NCI-H1092 (cell line): ENCODE measurements around the gene LRRC14B.
"Not testable (repeated sequence)": the region's sequence is repeated elsewhere in the genome, so short reads cannot be mapped to it uniquely, and the experiment has no call there.

ENCODE experiments used
- DNase-seq: peaks from one replicate; lab custom pipeline; 2025; lab: John Stamatoyannopoulos, UW

The LRRC14B gene

GRCh38 chr5:160921-161802 lies 30.1 kb upstream of the LRRC14B start:
- DNase-seq, result no peak

- no peak for DNase-seq
These were observed 29.5 kb upstream of the LRRC14B start for GRCh38 chr5:161803-162110.

- no peak for DNase-seq
These were observed 29.1 kb upstream of the LRRC14B start for GRCh38 chr5:162190-162564.

GRCh38 chr5:162565-163337 lies 28.5 kb upstream of the LRRC14B start:
- no peak for DNase-seq

- DNase-seq, result no peak
These were observed 28.0 kb upstream of the LRRC14B start for GRCh38 chr5:163338-163620.

GRCh38 chr5:163841-164240 lies 27.5 kb upstream of the LRRC14B start:
- no peak for DNase-seq

- no peak for DNase-seq
These were observed 27.1 kb upstream of the LRRC14B start for GRCh38 chr5:164244-164643.

GRCh38 chr5:164783-165182 lies 26.5 kb upstream of the LRRC14B start:
- not testable (repeated sequence) for DNase-seq

- DNase-seq, result no peak
These were observed 24.6 kb upstream of the LRRC14B start for GRCh38 chr5:166441-167372.

GRCh38 chr5:167511-167910 lies 23.8 kb upstream of the LRRC14B start:
- DNase-seq, result no peak

GRCh38 chr5:167982-168660 lies 23.2 kb upstream of the LRRC14B start:
- no peak for DNase-seq

GRCh38 chr5:169071-169727 lies 22.1 kb upstream of the LRRC14B start:
- no peak for DNase-seq

GRCh38 chr5:169728-170094 lies 21.6 kb upstream of the LRRC14B start:
- DNase-seq, result no peak

- DNase-seq, result no peak
These were observed 20.1 kb upstream of the LRRC14B start for GRCh38 chr5:170971-171800.

GRCh38 chr5:171801-172331 lies 19.4 kb upstream of the LRRC14B start:
- DNase-seq, result no peak

- no peak for DNase-seq
These were observed 18.9 kb upstream of the LRRC14B start for GRCh38 chr5:172421-172820.

- DNase-seq, result no peak
These were observed 18.4 kb upstream of the LRRC14B start for GRCh38 chr5:172841-173251.

GRCh38 chr5:173392-174290 lies 17.7 kb upstream of the LRRC14B start:
- no peak for DNase-seq

GRCh38 chr5:174291-174600 lies 17.0 kb upstream of the LRRC14B start:
- DNase-seq, result no peak
